G401.6 (cell line): ENCODE measurements around the gene GPX4.

Source experiments
- FAIRE-seq: peaks from 2 replicates; lab custom pipeline; 2012; peaks lifted over from hg19 to GRCh38; lab: Jason Lieb, UNC

The GPX4 gene

GRCh38 chr19:1150333-1151036 lies 46.7 kb downstream of the GPX4 start:
- FAIRE-seq, result no peak

DNA sequence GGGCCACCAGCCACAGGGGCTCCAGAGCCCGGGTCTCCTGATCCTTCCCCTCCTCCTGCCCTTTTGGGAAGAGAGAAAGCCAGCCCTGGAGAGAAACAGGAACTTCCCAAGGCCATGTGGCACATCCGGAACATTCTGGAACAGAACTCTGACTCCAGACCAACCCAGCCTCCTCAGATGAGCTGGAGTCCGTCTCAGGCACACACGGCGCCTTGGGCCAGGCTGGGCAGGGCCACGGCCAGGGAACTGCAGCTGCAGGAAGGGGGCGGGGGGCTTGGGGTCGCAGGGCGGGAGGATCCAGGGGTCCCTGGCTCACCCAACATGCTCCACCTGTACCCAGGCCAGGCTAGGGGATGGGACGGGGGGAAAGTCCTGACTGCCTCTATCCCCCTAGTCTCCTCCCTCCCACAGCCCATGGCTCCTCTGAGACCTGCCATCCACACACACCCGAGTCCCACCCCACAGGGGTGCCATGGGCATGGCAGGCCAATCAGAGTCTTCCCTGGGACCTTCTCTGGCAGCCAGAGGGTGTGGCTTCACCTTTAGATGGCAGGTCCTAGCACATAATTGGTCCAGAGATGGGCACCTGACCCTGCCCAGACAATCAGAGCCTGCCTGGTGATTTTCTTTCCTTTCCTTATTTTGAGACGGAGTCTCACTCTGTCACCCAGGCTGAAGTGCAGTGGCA lies 47.4 kb downstream of the GPX4 start:
- FAIRE-seq, result no peak

GRCh38 chr19:1151917-1152587 lies 48.3 kb downstream of the GPX4 start:
- FAIRE-seq, result no peak

- FAIRE-seq, result no peak
These were observed 50.3 kb downstream of the GPX4 start for GRCh38 chr19:1153891-1154730.

DNA sequence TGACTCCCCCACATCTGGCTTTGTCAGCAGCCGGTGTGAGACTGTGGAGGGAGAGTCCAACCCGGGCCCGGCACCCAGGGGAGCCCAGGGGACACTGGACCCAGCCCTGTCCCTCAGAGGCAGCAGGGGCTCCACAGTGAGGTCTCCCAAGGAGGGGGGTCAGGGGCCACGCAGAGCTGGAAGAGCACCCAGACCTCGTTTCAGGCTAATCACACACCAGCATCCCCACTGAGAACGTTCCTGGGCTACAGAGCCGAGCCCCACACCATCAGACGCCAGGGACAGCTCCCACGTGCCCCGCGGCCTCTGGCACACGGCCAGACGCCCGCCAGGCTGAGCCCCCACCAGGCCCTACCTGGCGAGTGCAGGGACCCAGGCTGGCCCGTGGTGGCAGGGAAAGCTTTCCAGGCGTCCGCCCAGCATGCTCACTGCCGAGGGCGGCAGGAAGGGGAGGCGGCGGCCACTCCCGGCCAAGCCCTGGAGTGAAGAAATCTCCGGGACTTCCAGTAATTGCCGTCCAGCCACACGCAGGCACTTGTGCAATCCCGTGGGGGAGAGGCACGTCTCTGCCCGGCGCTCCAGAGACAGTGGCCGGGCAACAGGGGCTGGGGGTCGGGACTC lies 51.0 kb downstream of the GPX4 start:
- no peak for FAIRE-seq

DNA sequence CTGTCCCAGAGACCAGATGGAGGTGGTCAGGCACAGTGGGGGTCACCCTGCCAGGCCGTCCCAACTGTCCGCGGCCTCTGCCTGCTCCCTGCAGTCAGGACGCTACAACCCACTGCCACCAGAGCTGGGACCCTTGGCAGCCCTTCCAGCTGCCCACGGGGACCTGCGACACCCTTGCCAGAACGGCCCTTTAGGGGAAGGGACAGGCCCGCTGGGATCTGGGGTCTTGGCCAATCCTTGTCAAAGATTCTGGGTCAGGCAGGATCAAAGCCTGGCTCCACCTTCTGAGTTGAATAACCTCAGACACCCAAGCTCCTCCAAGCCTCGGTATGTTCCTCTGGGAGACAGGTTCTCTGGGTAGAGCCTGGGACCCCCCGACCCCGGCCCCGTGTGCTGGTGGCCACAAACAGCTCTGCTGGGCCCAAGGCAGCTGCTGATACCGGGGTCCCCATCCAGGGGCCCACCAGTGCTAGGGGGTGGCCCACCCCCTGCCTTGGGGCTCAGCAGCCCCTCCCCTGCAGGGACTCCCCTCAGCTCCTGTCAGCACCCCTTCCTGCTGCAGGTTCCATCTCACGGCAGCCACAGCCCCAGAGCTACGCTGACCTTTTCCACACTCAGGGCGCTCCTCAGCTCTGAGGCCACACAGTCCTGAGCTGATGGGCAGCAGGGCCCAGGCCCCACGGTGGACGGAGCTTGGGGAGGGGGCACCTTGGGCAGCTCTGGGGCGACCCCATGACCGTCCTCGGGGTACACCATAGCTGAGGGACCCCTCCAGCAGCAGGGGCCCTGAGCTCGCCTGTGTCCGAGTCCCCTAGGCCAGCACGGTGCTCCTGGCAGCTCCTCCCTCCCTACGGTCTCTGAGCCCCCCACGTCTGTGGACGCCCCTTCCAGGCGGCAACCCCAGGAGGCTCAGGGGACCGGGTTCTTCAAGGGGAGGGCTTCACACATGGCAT lies 51.8 kb downstream of the GPX4 start:
- no peak for FAIRE-seq
